GM23338 (cell line): Measurements from ENCODE around the gene KRTAP13-1.

Experiments
- POLR2AphosphoS5 ChIP-seq: IDR thresholded peaks from 2 replicates; pipeline ENCODE4 v1.6.1; 2016; ENCODE audit warnings: antibody characterized with exemption, low read depth
- TF ChIP-seq, protein P1 (sequence below), 2 experiments: fragments of 200-600 bp in 1 of 2; sonication (generic) in 1 of 2; conservative IDR thresholded peaks; 2 replicates each; pipeline versions ENCODE4 v1.5.1 to v1.6.1; 2016 to 2017; ENCODE audit warnings: antibody characterized with exemption in 2 of 2, low read depth in 2 of 2, mild to moderate bottlenecking in 2 of 2, moderate library complexity in 1 of 2

- TF ChIP-seq, protein P1, sequence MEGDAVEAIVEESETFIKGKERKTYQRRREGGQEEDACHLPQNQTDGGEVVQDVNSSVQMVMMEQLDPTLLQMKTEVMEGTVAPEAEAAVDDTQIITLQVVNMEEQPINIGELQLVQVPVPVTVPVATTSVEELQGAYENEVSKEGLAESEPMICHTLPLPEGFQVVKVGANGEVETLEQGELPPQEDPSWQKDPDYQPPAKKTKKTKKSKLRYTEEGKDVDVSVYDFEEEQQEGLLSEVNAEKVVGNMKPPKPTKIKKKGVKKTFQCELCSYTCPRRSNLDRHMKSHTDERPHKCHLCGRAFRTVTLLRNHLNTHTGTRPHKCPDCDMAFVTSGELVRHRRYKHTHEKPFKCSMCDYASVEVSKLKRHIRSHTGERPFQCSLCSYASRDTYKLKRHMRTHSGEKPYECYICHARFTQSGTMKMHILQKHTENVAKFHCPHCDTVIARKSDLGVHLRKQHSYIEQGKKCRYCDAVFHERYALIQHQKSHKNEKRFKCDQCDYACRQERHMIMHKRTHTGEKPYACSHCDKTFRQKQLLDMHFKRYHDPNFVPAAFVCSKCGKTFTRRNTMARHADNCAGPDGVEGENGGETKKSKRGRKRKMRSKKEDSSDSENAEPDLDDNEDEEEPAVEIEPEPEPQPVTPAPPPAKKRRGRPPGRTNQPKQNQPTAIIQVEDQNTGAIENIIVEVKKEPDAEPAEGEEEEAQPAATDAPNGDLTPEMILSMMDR (conservative IDR thresholded peaks at IDR 0.05; ENCODE audit: low read depth in 2 of 2): no peak
- TF ChIP-seq POLR2AphosphoS5: no peak
Measured at GRCh38 chr21:30349572-30349971, 46.3 kb upstream of the KRTAP13-1 start.
